SK-N-SH (cell line): ENCODE data around the gene NPAS3. TPM values are rescaled to one million over a fixed set of nuclear protein-coding genes. Genes with fewer than 3 reads are reported as not detected.

ENCODE experiments used
- CTCF ChIA-PET: fragments of 300-600, 350-600 bp; formaldehyde crosslinking; extraction: SDS; loops from one replicate; lab custom pipeline; 2021; lab: Yijun Ruan, JAX
- POLR2A ChIA-PET: fragments of 350-600 bp; sonication (Branson Sonifier 250); formaldehyde crosslinking; extraction: SDS; loops from one replicate; lab custom pipeline; 2020; ENCODE audit warnings: antibody characterized with exemption, inconsistent platforms; lab: Yijun Ruan, JAX
- DNase-seq: peaks from one replicate; pipeline ENCODE4 v3.0.0; 2012
- H2AFZ ChIP-seq: fragments of 200-600 bp; sonication (generic); 2 replicates; pipeline ENCODE4 v1.8.1; 2016; ENCODE audit warnings: antibody characterized with exemption, mild to moderate bottlenecking, low read depth
- H3F3A ChIP-seq: fragments of 200-600 bp; sonication (generic); replicated peaks from 2 replicates; pipeline ENCODE3; 2016; ENCODE audit warnings: antibody characterized with exemption, mild to moderate bottlenecking; ENCODE audit not compliant: insufficient read depth
- H3K27ac ChIP-seq, 2 experiments: fragments of 200-500 bp in 1 of 2; fragments of 200-600 bp in 1 of 2; sonication (Bioruptor generic) in 1 of 2; sonication (generic), shearing (Covaris generic) in 1 of 2; 2 replicates each; pipeline versions ENCODE4 v1.5.1 to v1.6.1; 2014 to 2016; ENCODE audit warnings: low read depth in 2 of 2, inconsistent platforms in 1 of 2, low read length in 1 of 2, mild to moderate bottlenecking in 1 of 2, mixed read lengths in 1 of 2
- H3K27me3 ChIP-seq: fragments of 200-600 bp; sonication (generic), shearing (Covaris generic); 2 replicates; pipeline ENCODE4 v1.6.1; 2016; ENCODE audit warnings: mixed run types; ENCODE audit not compliant: insufficient read depth
- H3K36me3 ChIP-seq, 2 experiments: fragments of 200-500 bp in 1 of 2; fragments of 200-600 bp in 1 of 2; sonication (Bioruptor generic) in 1 of 2; sonication (generic) in 1 of 2; replicated peaks in 1 of 2; 2 replicates each; pipeline versions ENCODE3 to v1.5.1; 2014 to 2016; ENCODE audit warnings: low read length in 1 of 2, mild to moderate bottlenecking in 1 of 2; ENCODE audit not compliant: insufficient read depth in 2 of 2, control insufficient read depth in 1 of 2
- H3K4me1 ChIP-seq, 2 experiments: fragments of 200-500 bp in 1 of 2; fragments of 200-600 bp in 1 of 2; sonication (Bioruptor generic) in 1 of 2; sonication (generic), shearing (Covaris generic) in 1 of 2; 2 replicates each; pipeline versions ENCODE4 v1.5.1 to v1.6.1; 2014 to 2016; ENCODE audit warnings: low read depth in 1 of 2, low read length in 1 of 2, mixed run types in 1 of 2; ENCODE audit not compliant: insufficient read depth in 2 of 2, control insufficient read depth in 1 of 2
- H3K4me2 ChIP-seq: fragments of 200-600 bp; sonication (generic), shearing (Covaris generic); 2 replicates; pipeline ENCODE4 v1.6.1; 2017; ENCODE audit warnings: mixed run types
- H3K4me3 ChIP-seq, 2 experiments: fragments of 200-500 bp in 1 of 2; fragments of 200-600 bp in 1 of 2; sonication (Bioruptor generic) in 1 of 2; sonication (generic), shearing (Covaris generic) in 1 of 2; 2 replicates each; pipeline versions ENCODE4 v1.5.1 to v1.8.1; 2014 to 2016; ENCODE audit warnings: low read depth in 2 of 2, inconsistent platforms in 1 of 2, low read length in 1 of 2, mild to moderate bottlenecking in 1 of 2, mixed read lengths in 1 of 2, moderate library complexity in 1 of 2
- H3K79me2 ChIP-seq: fragments of 200-600 bp; sonication (generic); 2 replicates; pipeline ENCODE4 v1.8.1; 2017; ENCODE audit warnings: mild to moderate bottlenecking; ENCODE audit not compliant: insufficient read depth
- H3K9ac ChIP-seq: fragments of 200-600 bp; sonication (generic); 2 replicates; pipeline ENCODE4 v1.6.1; 2017; ENCODE audit warnings: mixed run types
- H3K9me2 ChIP-seq: fragments of 200-600 bp; sonication (generic); 2 replicates; pipeline ENCODE4 v1.6.1; 2017; ENCODE audit warnings: mixed run types
- H3K9me3 ChIP-seq: fragments of 200-600 bp; sonication (generic); 2 replicates; pipeline ENCODE4 v1.6.1; 2017; ENCODE audit warnings: mixed run types, mild to moderate bottlenecking, moderate library complexity
- H4K20me1 ChIP-seq: fragments of 200-600 bp; sonication (generic); 2 replicates; pipeline ENCODE4 v1.6.1; 2017; ENCODE audit warnings: mild to moderate bottlenecking, mixed run types; ENCODE audit not compliant: insufficient read depth
- CHD2 ChIP-seq: fragments of 150-350 bp; IDR thresholded peaks from 2 replicates; pipeline ENCODE4 v1.6.1; 2018; ENCODE audit warnings: low read length; ENCODE audit not compliant: partially characterized antibody
- CTCF ChIP-seq: fragments of 200-600 bp; sonication (generic); IDR thresholded peaks from 2 replicates; pipeline ENCODE4 v1.6.1; 2017; ENCODE audit warnings: antibody characterized with exemption, mild to moderate bottlenecking, moderate library complexity
- EP300 ChIP-seq, 2 experiments: IDR thresholded peaks; 2 replicates each; pipeline versions ENCODE4 v1.4.0 to v1.6.1; 2012; ENCODE audit warnings: borderline replicate concordance in 1 of 2, low read depth in 1 of 2, low read length in 1 of 2
- EZH2phosphoT487 ChIP-seq: fragments of 200-600 bp; sonication (generic); IDR thresholded peaks from 2 replicates; pipeline ENCODE4 v1.6.1; 2017; ENCODE audit warnings: low read depth, mixed run types, mild to moderate bottlenecking, antibody characterized with exemption, moderate library complexity, borderline replicate concordance
- FOSL2 ChIP-seq: IDR thresholded peaks from 2 replicates; pipeline ENCODE4 v1.4.0; 2012; ENCODE audit warnings: low read depth, mild to moderate bottlenecking, moderate library complexity, borderline replicate concordance
- GABPA ChIP-seq: IDR thresholded peaks from 2 replicates; pipeline ENCODE4 v1.4.0; 2012; ENCODE audit warnings: low read depth, mild to moderate bottlenecking
- MEF2A ChIP-seq: IDR thresholded peaks from 2 replicates; pipeline ENCODE4 v1.4.0; 2012; ENCODE audit warnings: low read depth, borderline replicate concordance
- PBX3 ChIP-seq: IDR thresholded peaks from 2 replicates; pipeline ENCODE4; 2012
- POLR2AphosphoS5 ChIP-seq: IDR thresholded peaks from 2 replicates; pipeline ENCODE4 v1.6.1; 2012; ENCODE audit warnings: low read depth, low read length
- RAD21 ChIP-seq: IDR thresholded peaks from 2 replicates; pipeline ENCODE4 v1.6.1; 2012; ENCODE audit warnings: mild to moderate bottlenecking, low read length
- RCOR1 ChIP-seq: fragments of 150-350 bp; IDR thresholded peaks from 2 replicates; pipeline ENCODE4 v1.6.1; 2017; ENCODE audit warnings: antibody characterized with exemption, low read length
- REST ChIP-seq: IDR thresholded peaks from 2 replicates; pipeline ENCODE4 v1.6.1; 2012; ENCODE audit warnings: mild to moderate bottlenecking, low read depth, low read length, moderate library complexity
- SIN3A ChIP-seq: IDR thresholded peaks from 2 replicates; pipeline ENCODE4 v1.6.1; 2012; ENCODE audit warnings: low read depth, mild to moderate bottlenecking, low read length, moderate library complexity, borderline replicate concordance
- TCF12 ChIP-seq: IDR thresholded peaks from 2 replicates; pipeline ENCODE4 v1.4.0; 2012
- USF1 ChIP-seq: IDR thresholded peaks from 2 replicates; pipeline ENCODE4 v1.4.0; 2012; ENCODE audit warnings: low read depth, borderline replicate concordance
- USF2 ChIP-seq: fragments of 150-350 bp; IDR thresholded peaks from 2 replicates; pipeline ENCODE4 v1.6.1; 2017; ENCODE audit warnings: antibody characterized with exemption, low read length, low read depth, borderline replicate concordance
- YY1 ChIP-seq: IDR thresholded peaks from 2 replicates; pipeline ENCODE4 v1.4.0; 2012; ENCODE audit warnings: low read depth, mild to moderate bottlenecking
- ZBTB33 ChIP-seq: IDR thresholded peaks from 2 replicates; pipeline ENCODE4 v1.4.0; 2012; ENCODE audit warnings: low read depth, borderline replicate concordance
- WGBS: methylation state at CpG from one replicate; pipeline ENCODE4 v1.1.6; 2017; ENCODE audit warnings: low lambda C conversion rate; 5-methylcytosine and 5-hydroxymethylcytosine counted together
- polyA plus RNA-seq, 3 experiments: library from polyadenylated mRNA; depleted of rRNA; stranded (reverse); fragments of >200 nt; gene quantifications; 2 replicates each; pipeline ENCODE4 v1.2.3, GENCODE V29; 2012

NPAS3 gene
- polyA plus RNA-seq, 1 of the 3 experiments (the other 2 are of a cell fraction), result 4.3 TPM

GRCh38 chr14:33504246-33505099, 565.8 kb downstream of the NPAS3 start:
- Histone ChIP-seq H3K4me3 (no peak overlapping the region), H3K27me3 (no peaks in the 10 kb centered on the region), H2AFZ (no peak overlapping the region), H3K4me2 (no peak overlapping the region), H3K9ac (no peak overlapping the region), H3K9me3 (no peaks in the 10 kb centered on the region), H3K4me1 (no peaks in the 10 kb centered on the region), H4K20me1 (no peaks in the 10 kb centered on the region), H3K9me2 (no peaks in the 10 kb centered on the region), H3K36me3 (no peaks in the 10 kb centered on the region), H3K27ac (no peak overlapping the region), H3F3A (no peaks in the 10 kb centered on the region), H3K79me2 (no peaks in the 10 kb centered on the region)
- POLR2A ChIA-PET, result interaction anchor here (0.6 kb wide), 1 partner anchor 61 kb away, joined by 3 read pairs; no protein-coding TSS in a partner anchor
- no peak for TF ChIP-seq PBX3
- no peak for TF ChIP-seq MEF2A
- TF ChIP-seq EP300 (IDR thresholded peaks at IDR 0.05; ENCODE audit: borderline replicate concordance in 1 of 2, low read depth in 1 of 2, low read length in 1 of 2), result no peak
- no peak for TF ChIP-seq EZH2phosphoT487
- no peak for TF ChIP-seq USF2
- no peak for TF ChIP-seq FOSL2
- TF ChIP-seq GABPA, result no peak
- TF ChIP-seq CHD2, result no peak
- TF ChIP-seq YY1, result no peak
- TF ChIP-seq ZBTB33, result no peak
- TF ChIP-seq RCOR1, result no peak
- no peak for TF ChIP-seq SIN3A
- TF ChIP-seq CTCF, result no peak
- no peak for TF ChIP-seq RAD21
- TF ChIP-seq POLR2AphosphoS5, result no peak
- TF ChIP-seq REST, result no peak
- no peak for TF ChIP-seq TCF12
- no peak for TF ChIP-seq USF1
- WGBS, result 80% methylated on average over 5 of the region's 5 CpGs
- no peak for DNase-seq
- CTCF ChIA-PET, result interaction anchor here (1.4 kb wide), 1 partner anchor 199 kb away, joined by 3 read pairs; no protein-coding TSS in a partner anchor
